Measurements from ENCODE around the gene NCOA7. TPM values are rescaled to one million over a fixed set of nuclear protein-coding genes. Genes with fewer than 3 reads are reported as not detected.

Gene NCOA7
- total and polyA plus RNA-seq, 9 of the 15 experiments (the other 6 are each of a cell fraction or from before 2014, with no cell fraction given), result 5.8 to 14.6 (median 9.3) TPM

DNA sequence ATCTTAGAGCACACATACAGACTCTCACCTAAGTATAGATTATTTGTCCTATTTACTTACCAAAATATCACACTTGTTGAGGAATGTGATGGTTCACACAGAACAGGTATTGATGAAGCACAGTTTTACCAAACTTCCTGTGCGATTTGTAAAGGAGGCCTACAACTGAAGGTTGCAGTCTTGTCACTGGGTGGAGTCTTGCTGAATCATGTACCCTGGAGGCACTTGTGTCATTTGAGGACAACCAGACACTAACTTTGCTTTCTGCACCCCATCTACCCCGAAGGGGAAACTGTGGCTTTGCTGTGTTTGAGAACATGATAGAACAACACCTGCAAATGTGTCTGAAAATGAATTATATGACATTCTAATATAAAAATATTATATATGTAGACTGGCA lies 133.4 kb downstream of the NCOA7 start (continued):
- TF ChIP-seq, protein P1, sequence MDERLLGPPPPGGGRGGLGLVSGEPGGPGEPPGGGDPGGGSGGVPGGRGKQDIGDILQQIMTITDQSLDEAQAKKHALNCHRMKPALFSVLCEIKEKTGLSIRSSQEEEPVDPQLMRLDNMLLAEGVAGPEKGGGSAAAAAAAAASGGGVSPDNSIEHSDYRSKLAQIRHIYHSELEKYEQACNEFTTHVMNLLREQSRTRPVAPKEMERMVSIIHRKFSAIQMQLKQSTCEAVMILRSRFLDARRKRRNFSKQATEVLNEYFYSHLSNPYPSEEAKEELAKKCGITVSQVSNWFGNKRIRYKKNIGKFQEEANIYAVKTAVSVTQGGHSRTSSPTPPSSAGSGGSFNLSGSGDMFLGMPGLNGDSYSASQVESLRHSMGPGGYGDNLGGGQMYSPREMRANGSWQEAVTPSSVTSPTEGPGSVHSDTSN (CRISPR knock-in tag; IDR thresholded peaks at IDR 0.05; ENCODE audit: low read depth), result no peak
- TF ChIP-seq, protein P1 (tag; conservative IDR thresholded peaks at IDR 0.05; ENCODE audit: low read depth), result peak; percentile 42; the same call in 1 of the 2 replicates
- TF ChIP-seq FUS (optimal IDR thresholded peaks at IDR 0.05; ENCODE audit: low read depth, low read length) (no peak), ARID1B (IDR thresholded peaks at IDR 0.05) (peak; percentile 15; the same call in 1 of the 2 replicates), KLF1 (tag; IDR thresholded peaks at IDR 0.05) (0 out of 2 replicates have a peak, but pooled peaks have one; percentile 19), TCF3 (CRISPR knock-in tag; IDR thresholded peaks at IDR 0.05) (no peak), HDAC6 (IDR thresholded peaks at IDR 0.05; ENCODE audit: low read depth, low read length) (no peak), ZNF347 (CRISPR knock-in tag; IDR thresholded peaks at IDR 0.05; ENCODE audit: low read depth) (no peak), POLR2H (tag; IDR thresholded peaks at IDR 0.05; ENCODE audit: low read depth) (0 out of 2 replicates have a peak, but pooled peaks have one; percentile 40), LEF1 (IDR thresholded peaks at IDR 0.05) (peak; percentile 81), TCF7L2 (IDR thresholded peaks at IDR 0.05; ENCODE audit: low read depth, low read length) (no peak), SMAD4 (CRISPR knock-in tag; conservative IDR thresholded peaks at IDR 0.05) (peak; percentile 38), TBP (optimal IDR thresholded peaks at IDR 0.05; ENCODE audit: low read depth, low read length) (no peak)
- TF ChIP-seq, protein P2, sequence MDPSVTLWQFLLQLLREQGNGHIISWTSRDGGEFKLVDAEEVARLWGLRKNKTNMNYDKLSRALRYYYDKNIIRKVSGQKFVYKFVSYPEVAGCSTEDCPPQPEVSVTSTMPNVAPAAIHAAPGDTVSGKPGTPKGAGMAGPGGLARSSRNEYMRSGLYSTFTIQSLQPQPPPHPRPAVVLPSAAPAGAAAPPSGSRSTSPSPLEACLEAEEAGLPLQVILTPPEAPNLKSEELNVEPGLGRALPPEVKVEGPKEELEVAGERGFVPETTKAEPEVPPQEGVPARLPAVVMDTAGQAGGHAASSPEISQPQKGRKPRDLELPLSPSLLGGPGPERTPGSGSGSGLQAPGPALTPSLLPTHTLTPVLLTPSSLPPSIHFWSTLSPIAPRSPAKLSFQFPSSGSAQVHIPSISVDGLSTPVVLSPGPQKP (CRISPR knock-in tag; IDR thresholded peaks at IDR 0.05), result no peak
- TF ChIP-seq, protein P3, sequence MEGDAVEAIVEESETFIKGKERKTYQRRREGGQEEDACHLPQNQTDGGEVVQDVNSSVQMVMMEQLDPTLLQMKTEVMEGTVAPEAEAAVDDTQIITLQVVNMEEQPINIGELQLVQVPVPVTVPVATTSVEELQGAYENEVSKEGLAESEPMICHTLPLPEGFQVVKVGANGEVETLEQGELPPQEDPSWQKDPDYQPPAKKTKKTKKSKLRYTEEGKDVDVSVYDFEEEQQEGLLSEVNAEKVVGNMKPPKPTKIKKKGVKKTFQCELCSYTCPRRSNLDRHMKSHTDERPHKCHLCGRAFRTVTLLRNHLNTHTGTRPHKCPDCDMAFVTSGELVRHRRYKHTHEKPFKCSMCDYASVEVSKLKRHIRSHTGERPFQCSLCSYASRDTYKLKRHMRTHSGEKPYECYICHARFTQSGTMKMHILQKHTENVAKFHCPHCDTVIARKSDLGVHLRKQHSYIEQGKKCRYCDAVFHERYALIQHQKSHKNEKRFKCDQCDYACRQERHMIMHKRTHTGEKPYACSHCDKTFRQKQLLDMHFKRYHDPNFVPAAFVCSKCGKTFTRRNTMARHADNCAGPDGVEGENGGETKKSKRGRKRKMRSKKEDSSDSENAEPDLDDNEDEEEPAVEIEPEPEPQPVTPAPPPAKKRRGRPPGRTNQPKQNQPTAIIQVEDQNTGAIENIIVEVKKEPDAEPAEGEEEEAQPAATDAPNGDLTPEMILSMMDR (IDR thresholded peaks at IDR 0.05 in 2 of 3, conservative IDR thresholded peaks at IDR 0.05 in 1 of 3; ENCODE audit: insufficient read depth in 2 of 3, low read depth in 1 of 3, low read length in 3 of 3), result peak in 1 of 3 experiments; percentile 10; a peak in 1 of 6 replicates
- TF ChIP-seq, protein P4, sequence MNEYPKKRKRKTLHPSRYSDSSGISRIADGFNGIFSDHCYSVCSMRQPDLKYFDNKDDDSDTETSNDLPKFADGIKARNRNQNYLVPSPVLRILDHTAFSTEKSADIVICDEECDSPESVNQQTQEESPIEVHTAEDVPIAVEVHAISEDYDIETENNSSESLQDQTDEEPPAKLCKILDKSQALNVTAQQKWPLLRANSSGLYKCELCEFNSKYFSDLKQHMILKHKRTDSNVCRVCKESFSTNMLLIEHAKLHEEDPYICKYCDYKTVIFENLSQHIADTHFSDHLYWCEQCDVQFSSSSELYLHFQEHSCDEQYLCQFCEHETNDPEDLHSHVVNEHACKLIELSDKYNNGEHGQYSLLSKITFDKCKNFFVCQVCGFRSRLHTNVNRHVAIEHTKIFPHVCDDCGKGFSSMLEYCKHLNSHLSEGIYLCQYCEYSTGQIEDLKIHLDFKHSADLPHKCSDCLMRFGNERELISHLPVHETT (CRISPR knock-in tag; conservative IDR thresholded peaks at IDR 0.05 in 1 of 2, IDR thresholded peaks at IDR 0.05 in 1 of 2), result 0 out of 4 replicates have a peak, but pooled peaks of 1 of the 2 experiments have one; percentile 59
- TF ChIP-seq, protein P5, sequence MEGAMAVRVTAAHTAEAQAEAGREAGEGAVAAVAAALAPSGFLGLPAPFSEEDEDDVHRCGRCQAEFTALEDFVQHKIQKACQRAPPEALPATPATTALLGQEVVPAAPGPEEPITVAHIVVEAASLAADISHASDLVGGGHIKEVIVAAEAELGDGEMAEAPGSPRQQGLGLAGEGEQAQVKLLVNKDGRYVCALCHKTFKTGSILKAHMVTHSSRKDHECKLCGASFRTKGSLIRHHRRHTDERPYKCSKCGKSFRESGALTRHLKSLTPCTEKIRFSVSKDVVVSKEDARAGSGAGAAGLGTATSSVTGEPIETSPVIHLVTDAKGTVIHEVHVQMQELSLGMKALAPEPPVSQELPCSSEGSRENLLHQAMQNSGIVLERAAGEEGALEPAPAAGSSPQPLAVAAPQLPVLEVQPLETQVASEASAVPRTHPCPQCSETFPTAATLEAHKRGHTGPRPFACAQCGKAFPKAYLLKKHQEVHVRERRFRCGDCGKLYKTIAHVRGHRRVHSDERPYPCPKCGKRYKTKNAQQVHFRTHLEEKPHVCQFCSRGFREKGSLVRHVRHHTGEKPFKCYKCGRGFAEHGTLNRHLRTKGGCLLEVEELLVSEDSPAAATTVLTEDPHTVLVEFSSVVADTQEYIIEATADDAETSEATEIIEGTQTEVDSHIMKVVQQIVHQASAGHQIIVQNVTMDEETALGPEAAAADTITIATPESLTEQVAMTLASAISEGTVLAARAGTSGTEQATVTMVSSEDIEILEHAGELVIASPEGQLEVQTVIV (CRISPR knock-in tag; IDR thresholded peaks at IDR 0.05; ENCODE audit: borderline replicate concordance), result no peak
